Hepatocyte (in vitro differentiated cells): Measurements from ENCODE around the gene TPST1.

Source experiments
- CTCF ChIP-seq: fragments of 200-600 bp; sonication (generic); IDR thresholded peaks from 2 replicates; pipeline ENCODE4 v1.5.1; 2016; ENCODE audit warnings: antibody characterized with exemption, mild to moderate bottlenecking; ENCODE audit not compliant: poor library complexity
- EZH2 ChIP-seq: fragments of 200-600 bp; sonication (generic); IDR thresholded peaks from 2 replicates; pipeline ENCODE4 v1.6.1; 2016; ENCODE audit warnings: antibody characterized with exemption, mild to moderate bottlenecking, borderline replicate concordance

DNA sequence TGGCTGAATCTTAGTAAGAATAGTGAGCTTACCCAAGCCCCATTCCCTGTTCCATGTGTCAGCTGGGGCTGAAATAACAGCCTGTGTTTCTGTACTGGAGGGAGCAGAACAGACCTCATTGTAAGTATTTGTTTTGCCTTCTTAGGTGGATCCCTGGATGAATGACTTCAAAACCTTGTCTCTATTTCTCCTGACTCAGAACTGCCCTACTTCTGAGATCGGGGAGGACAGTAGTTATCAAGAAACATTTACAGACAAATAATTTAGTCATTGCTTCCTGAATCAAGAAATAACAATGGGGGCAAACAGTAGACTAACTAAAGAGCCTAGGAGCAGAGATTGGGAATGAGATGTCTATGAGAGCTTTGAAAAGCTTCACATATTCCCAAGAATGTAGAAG is 58.8 kb downstream of the TPST1 start:
- TF ChIP-seq CTCF (no peak), EZH2 (no peak)
